H1 (cell line): ENCODE data around the gene ULK2.

ENCODE experiments used
- CHD1 ChIP-seq: IDR thresholded peaks from 2 replicates; pipeline ENCODE4 v1.6.1; 2012; ENCODE audit warnings: low read depth, low read length, improper control_type of control experiment
- CREB1 ChIP-seq: IDR thresholded peaks from 2 replicates; pipeline ENCODE4 v1.6.1; 2012; ENCODE audit warnings: inconsistent platforms
- CTCF ChIP-seq, 3 experiments: IDR thresholded peaks; 1 replicate in 2 of 3; 2 replicates in 1 of 3; pipeline versions ENCODE4 v1.5.1 to v1.6.1; 2011; ENCODE audit warnings: low read length in 3 of 3, mild to moderate bottlenecking in 3 of 3, inconsistent platforms in 2 of 3, low read depth in 1 of 3, moderate library complexity in 1 of 3; ENCODE audit not compliant: insufficient read depth in 1 of 3; ENCODE audit errors: control extremely low read depth in 1 of 3
- GABPA ChIP-seq: IDR thresholded peaks from 2 replicates; pipeline ENCODE4 v1.6.1; 2011; ENCODE audit warnings: mild to moderate bottlenecking, low read length, moderate library complexity, borderline replicate concordance; ENCODE audit not compliant: insufficient read depth
- HDAC2 ChIP-seq, 2 experiments: fragments of 300-600 bp in 1 of 2; sonication (generic) in 1 of 2; IDR thresholded peaks; 2 replicates each; pipeline ENCODE4 v1.6.1; 2011 to 2012; ENCODE audit warnings: low read depth in 2 of 2, low read length in 2 of 2, mild to moderate bottlenecking in 2 of 2, moderate library complexity in 2 of 2, borderline replicate concordance in 1 of 2, inconsistent platforms in 1 of 2
- JUND ChIP-seq: IDR thresholded peaks from 2 replicates; pipeline ENCODE4 v1.6.1; 2011; ENCODE audit warnings: mild to moderate bottlenecking, improper control_type of control experiment, low read length
- MAX ChIP-seq: IDR thresholded peaks from 2 replicates; pipeline ENCODE4 v1.6.1; 2012; ENCODE audit warnings: inconsistent platforms
- NRF1 ChIP-seq: IDR thresholded peaks from 2 replicates; pipeline ENCODE4 v1.6.1; 2011; ENCODE audit warnings: mild to moderate bottlenecking, low read depth, low read length, improper control_type of control experiment
- POLR2A ChIP-seq, 2 experiments: IDR thresholded peaks; 1 replicate in 1 of 2; 2 replicates in 1 of 2; pipeline ENCODE4 v1.6.1; 2011; ENCODE audit warnings: low read depth in 2 of 2, low read length in 2 of 2, mild to moderate bottlenecking in 2 of 2; ENCODE audit errors: control extremely low read depth in 1 of 2
- RAD21 ChIP-seq, 2 experiments: IDR thresholded peaks in 1 of 2; conservative IDR thresholded peaks in 1 of 2; 2 replicates each; pipeline ENCODE4 v1.6.1; 2011; ENCODE audit warnings: low read depth in 2 of 2, low read length in 2 of 2, improper control_type of control experiment in 1 of 2, inconsistent platforms in 1 of 2, mild to moderate bottlenecking in 1 of 2, moderate library complexity in 1 of 2
- TAF1 ChIP-seq: IDR thresholded peaks from 2 replicates; pipeline ENCODE4 v1.6.1; 2011; ENCODE audit warnings: mild to moderate bottlenecking, low read depth, low read length
- ZNF274 ChIP-seq: IDR thresholded peaks from 2 replicates; pipeline ENCODE4 v1.7.0; 2012; ENCODE audit warnings: low read length, borderline replicate concordance; ENCODE audit errors: extremely low read depth

- no peak for TF ChIP-seq NRF1
- no peak for TF ChIP-seq HDAC2 (IDR thresholded peaks at IDR 0.05; ENCODE audit: borderline replicate concordance in 1 of 2, low read depth in 2 of 2, low read length in 2 of 2)
- TF ChIP-seq CTCF (IDR thresholded peaks at IDR 0.05; ENCODE audit: control extremely low read depth in 1 of 3, insufficient read depth in 1 of 3, low read depth in 1 of 3, low read length in 3 of 3), result no peak
- TF ChIP-seq MAX, result no peak
- TF ChIP-seq TAF1, result no peak
- TF ChIP-seq CHD1, result no peak
- no peak for TF ChIP-seq POLR2A (IDR thresholded peaks at IDR 0.05; ENCODE audit: control extremely low read depth in 1 of 2, low read depth in 2 of 2, low read length in 2 of 2)
- no peak for TF ChIP-seq CREB1
- no peak for TF ChIP-seq ZNF274
- no peak for TF ChIP-seq RAD21 (IDR thresholded peaks at IDR 0.05 in 1 of 2, conservative IDR thresholded peaks at IDR 0.05 in 1 of 2; ENCODE audit: low read depth in 2 of 2, low read length in 2 of 2)
- TF ChIP-seq GABPA, result no peak
- TF ChIP-seq JUND, result no peak
These were observed 120.5 kb downstream of the ULK2 start for GRCh38 chr17:19747159-19747719.
